Colonic mucosa (tissue), 4 donors: ENCODE data around the gene REC8. TPM values are rescaled to one million over a fixed set of nuclear protein-coding genes. Genes with fewer than 3 reads are reported as not detected.

ENCODE experiments used
- DNase-seq: peaks from one replicate; pipeline ENCODE4 v3.0.0-alpha.2; 2020
- H3K27ac ChIP-seq: fragments of 200-600 bp; one replicate; pipeline ENCODE4 v1.8.0; 2021
- H3K27me3 ChIP-seq: fragments of 200-600 bp; one replicate; pipeline ENCODE4 v1.8.0; 2021
- H3K36me3 ChIP-seq: fragments of 200-600 bp; one replicate; pipeline ENCODE4 v1.8.0; 2021
- H3K4me1 ChIP-seq: fragments of 200-600 bp; one replicate; pipeline ENCODE4 v1.8.0; 2021; ENCODE audit warnings: mild to moderate bottlenecking
- H3K4me3 ChIP-seq: fragments of 200-600 bp; one replicate; pipeline ENCODE4 v1.8.0; 2021
- H3K9ac ChIP-seq, 2 donors: one replicate each; pipeline ENCODE4 v1.7.0; 2013; ENCODE audit warnings: control low read depth in 2 of 2, low read depth in 2 of 2, low read length in 2 of 2
- H3K9me3 ChIP-seq: fragments of 200-600 bp; one replicate; pipeline ENCODE4 v1.8.0; 2021
- CTCF ChIP-seq: fragments of 200-600 bp; IDR thresholded peaks from one replicate; pipeline ENCODE4 v1.8.0; 2022; ENCODE audit warnings: antibody characterized with exemption, mild to moderate bottlenecking
- intact Hi-C: fragments of 100-400 bp; cut with DNase I; formaldehyde crosslinking; loops from one replicate; pipeline ENCODE4 v1.14.1; 2022
- total RNA-seq, 2 donors: library from RNA; stranded (reverse); fragmentation: NEBNext Ultra II Directional in 1 of 2; extraction: Animal tissue kit (Norgen Biotek cat#: 25700) in 1 of 2; gene quantifications; one replicate each; pipeline ENCODE4 v1.2.1, GENCODE V29; 2021
- donor health status: healthy.
- donor health status: DM: no; HTN: no; CAD: no.
- donor health status: DM: no; HTN: no; CAD: no.

Gene REC8
- total RNA-seq, 2 donors from 2014 or later = 5.1 TPM

- intact Hi-C loops = no loop called here
- Histone ChIP-seq H3K27me3 (no peaks in the 10 kb centered on the region), H3K36me3 (peaks cover 26% of the 10 kb centered on the region)
These were observed 21.3 kb upstream of the REC8 start for GRCh38 chr14:24150567-24150966.

GRCh38 chr14:24150993-24151392 is 20.9 kb upstream of the REC8 start:
- Histone ChIP-seq H3K27me3 (no peaks in the 10 kb centered on the region), H3K36me3 (peaks cover 29% of the 10 kb centered on the region), H3K9ac (no peak overlapping the region), H3K4me1 (peaks cover 12% of the 10 kb centered on the region), H3K9me3 (no peaks in the 10 kb centered on the region), H3K27ac (no peak overlapping the region), H3K4me3 (no peak overlapping the region)
- no peak for TF ChIP-seq CTCF
- intact Hi-C loops = no loop called here
- DNase-seq = no peak

More at GRCh38 chr14:24150567-24150966, 21.3 kb upstream of the REC8 start:
- H3K9ac ChIP-seq = no peak overlapping the region
- no peaks in the 10 kb centered on the region for H3K9me3 ChIP-seq
- H3K27ac ChIP-seq = no peak overlapping the region
- peaks cover 13% of the 10 kb centered on the region for H3K4me1 ChIP-seq
- no peak for TF ChIP-seq CTCF
- DNase-seq = no peak
- no peak overlapping the region for H3K4me3 ChIP-seq

- no peak for DNase-seq
- no peak overlapping the region for H3K9ac ChIP-seq
- no peak overlapping the region for H3K4me3 ChIP-seq
- H3K27ac ChIP-seq = no peak overlapping the region
- TF ChIP-seq CTCF = no peak
- peaks cover 12% of the 10 kb centered on the region for H3K4me1 ChIP-seq
- H3K27me3 ChIP-seq = no peaks in the 10 kb centered on the region
- intact Hi-C loops = no loop called here
- peaks cover 29% of the 10 kb centered on the region for H3K36me3 ChIP-seq
- no peaks in the 10 kb centered on the region for H3K9me3 ChIP-seq
These were observed 20.3 kb upstream of the REC8 start for GRCh38 chr14:24151404-24152080.

GRCh38 chr14:24155100-24155499 is 16.8 kb upstream of the REC8 start:
- Histone ChIP-seq H3K27me3 (no peaks in the 10 kb centered on the region), H3K4me3 (no peak overlapping the region), H3K4me1 (no peaks in the 10 kb centered on the region), H3K9ac (no peak overlapping the region), H3K27ac (no peak overlapping the region), H3K9me3 (no peaks in the 10 kb centered on the region), H3K36me3 (peaks cover 27% of the 10 kb centered on the region)
- TF ChIP-seq CTCF = no peak
- DNase-seq = no peak
- intact Hi-C loops = no loop called here

GRCh38 chr14:24156840-24157239 is 15.0 kb upstream of the REC8 start:
- Histone ChIP-seq H3K36me3 (peaks cover 12% of the 10 kb centered on the region), H3K27ac (no peak overlapping the region), H3K4me1 (no peaks in the 10 kb centered on the region), H3K4me3 (no peak overlapping the region), H3K27me3 (no peaks in the 10 kb centered on the region), H3K9ac (no peak overlapping the region), H3K9me3 (no peaks in the 10 kb centered on the region)
- TF ChIP-seq CTCF = no peak
- intact Hi-C loops = no loop called here
- DNase-seq = no peak
